CD4-positive, alpha-beta T cell (primary cell): Measurements from ENCODE around the gene APBB1. TPM values are rescaled to one million over a fixed set of nuclear protein-coding genes. Genes with fewer than 3 reads are reported as not detected.

ENCODE experiments used
- ATAC-seq: fragments of 200-7000 bp; cut with Tn5 transposase; one replicate; pipeline ENCODE4 v1.10.0; 2022; ENCODE audit warnings: mild to moderate bottlenecking; ENCODE audit not compliant: poor library complexity
- CTCF ChIA-PET: fragments of 350-600 bp; sonication (Branson Sonifier 250); formaldehyde crosslinking; loops from one replicate; lab custom pipeline; 2021; ENCODE audit warnings: antibody characterized with exemption, inconsistent platforms; lab: Charles Lee
- POLR2A ChIA-PET: fragments of 350-600 bp; sonication (Branson Sonifier 250); formaldehyde crosslinking; loops from one replicate; lab custom pipeline; 2021; ENCODE audit warnings: antibody characterized with exemption, inconsistent platforms; lab: Charles Lee
- DNase-seq, 14 experiments: peaks; one replicate each; pipeline ENCODE4 v3.0.0-alpha.2; 2013 to 2020; ENCODE audit warnings: mixed read lengths in 2 of 14
- H3K27ac ChIP-seq, 2 donors: one replicate each; pipeline versions ENCODE4 v1.5.1 to v1.7.0; 2013; ENCODE audit warnings: low read length in 2 of 2, low read depth in 1 of 2, mild to moderate bottlenecking in 1 of 2
- H3K27me3 ChIP-seq, 2 experiments: 1 replicate in 1 of 2; 2 replicates in 1 of 2; pipeline versions ENCODE4 v1.6.1 to v1.7.0; 2013; ENCODE audit warnings: low read length in 2 of 2, control low read depth in 1 of 2, mild to moderate bottlenecking in 1 of 2, moderate library complexity in 1 of 2; ENCODE audit not compliant: insufficient read depth in 2 of 2, control insufficient read depth in 1 of 2
- H3K36me3 ChIP-seq: one replicate; pipeline ENCODE4 v1.6.1; 2013; ENCODE audit warnings: low read length, control low read depth; ENCODE audit not compliant: insufficient read depth
- H3K4me1 ChIP-seq: one replicate; pipeline ENCODE4 v1.6.1; 2013; ENCODE audit warnings: low read length, control low read depth; ENCODE audit not compliant: insufficient read depth
- H3K4me3 ChIP-seq: one replicate; pipeline ENCODE4 v1.5.1; 2013; ENCODE audit warnings: mild to moderate bottlenecking, low read length, moderate library complexity
- H3K9me3 ChIP-seq, 2 experiments: 1 replicate in 1 of 2; 2 replicates in 1 of 2; pipeline versions ENCODE4 v1.6.1 to v1.7.0; 2013; ENCODE audit warnings: low read length in 2 of 2, mild to moderate bottlenecking in 2 of 2, control low read depth in 1 of 2, moderate library complexity in 1 of 2; ENCODE audit not compliant: control insufficient read depth in 1 of 2, insufficient read depth in 1 of 2
- H3K27ac Mint-ChIP-seq: one replicate; pipeline ENCODE4 v1.8.0; 2020; ENCODE audit warnings: mixed read lengths
- H3K27me3 Mint-ChIP-seq: one replicate; pipeline ENCODE4 v1.8.0; 2021; ENCODE audit warnings: mixed read lengths
- H3K36me3 Mint-ChIP-seq: one replicate; pipeline ENCODE4 v1.8.0; 2021; ENCODE audit warnings: low read depth, mixed read lengths
- H3K4me1 Mint-ChIP-seq: one replicate; pipeline ENCODE4 v1.8.0; 2021; ENCODE audit warnings: low read depth, mixed read lengths
- H3K4me3 Mint-ChIP-seq: one replicate; pipeline ENCODE4 v1.8.0; 2020; ENCODE audit warnings: mild to moderate bottlenecking, mixed read lengths
- H3K9me3 Mint-ChIP-seq: one replicate; pipeline ENCODE4 v1.8.0; 2020; ENCODE audit warnings: mixed read lengths
- CTCF ChIP-seq: fragments of 200-600 bp; IDR thresholded peaks from one replicate; pipeline ENCODE4 v1.8.0; 2022; ENCODE audit warnings: antibody characterized with exemption, mild to moderate bottlenecking
- intact Hi-C, 2 experiments: fragments of 100-400 bp; cut with DNase I in 1 of 2; cut with micrococcal nuclease in 1 of 2; formaldehyde crosslinking; loops; one replicate each; pipeline versions ENCODE4 v1.15.1 to v1.9.0; 2023 to 2025; cut with DNase I, micrococcal nuclease
- total RNA-seq, 174 experiments: library from RNA in 2 of 174; stranded (reverse) in 2 of 174; gene quantifications; one replicate each; pipeline ENCODE4 v1.2.3 and lab custom pipeline; 2021 to 2026

APBB1 gene
- total RNA-seq, 2 experiments from 2014 or later = 182 to 184 TPM

GRCh38 chr11:6403539-6403938 is 15.4 kb downstream of the APBB1 start:
- H3K27ac Mint-ChIP-seq = peak overlapping the region; percentile 97
- H3K27ac ChIP-seq = peak overlapping the region; percentile 75 to 91
- H3K4me1 ChIP-seq = peaks cover 87% of the 10 kb centered on the region
- POLR2A ChIA-PET = interaction anchor here (1.0 to 8.6 kb wide), 17 partner anchors 9 to 280 kb away, joined by 3 to 253 read pairs (median 8); partner anchors contain the start of genes APBB1, ARFIP2, FHIP1B and MRPL17
- CTCF ChIA-PET = interaction anchor here (1.2 to 4.8 kb wide), 6 partner anchors 10 to 83 kb away, joined by 3 to 26 read pairs (median 8); partner anchors contain the start of gene APBB1
- peaks cover 25% of the 10 kb centered on the region for H3K36me3 ChIP-seq
- intact Hi-C loops = loop anchor here in 1 of 2 experiments (1.0 kb wide), 1 partner anchor 15 kb away; no protein-coding TSS in a partner anchor
- H3K4me3 Mint-ChIP-seq = peak overlapping the region; percentile 84
- H3K9me3 ChIP-seq = no peaks in the 10 kb centered on the region
- H3K4me3 ChIP-seq = peak overlapping the region; percentile 31
- TF ChIP-seq CTCF = no peak
- H3K27me3 ChIP-seq = no peaks in the 10 kb centered on the region
- no peaks in the 10 kb centered on the region for H3K27me3 Mint-ChIP-seq
- H3K4me1 Mint-ChIP-seq = peaks cover 93% of the 10 kb centered on the region
- ATAC-seq (no peak), DNase-seq (peak in 1 of 14 experiments; percentile 7)
- peaks cover 73% of the 10 kb centered on the region for H3K36me3 Mint-ChIP-seq
- H3K9me3 Mint-ChIP-seq = no peaks in the 10 kb centered on the region

- Histone ChIP-seq H3K4me1 (peaks cover 83% of the 10 kb centered on the region), H3K27ac (peak overlapping the region; percentile 75 to 91), H3K9me3 (no peaks in the 10 kb centered on the region), H3K27me3 (no peaks in the 10 kb centered on the region), H3K36me3 (peaks cover 34% of the 10 kb centered on the region), H3K4me3 (peak overlapping the region; percentile 31)
- Mint-ChIP-seq H3K27ac (peak overlapping the region; percentile 97), H3K27me3 (no peaks in the 10 kb centered on the region), H3K4me3 (peak overlapping the region; percentile 84), H3K9me3 (no peaks in the 10 kb centered on the region), H3K36me3 (peaks cover 76% of the 10 kb centered on the region), H3K4me1 (peaks cover 96% of the 10 kb centered on the region)
- ChIA-PET POLR2A (interaction anchor here (0.7 to 8.6 kb wide), 25 partner anchors 10 to 343 kb away, joined by 3 to 253 read pairs (median 7); partner anchors contain the start of genes APBB1, ARFIP2, FHIP1B and HPX), CTCF (interaction anchor here (0.5 to 4.8 kb wide), 9 partner anchors 11 to 281 kb away, joined by 3 to 26 read pairs (median 7); partner anchors contain the start of genes APBB1, MRPL17 and SMPD1)
- no peak for TF ChIP-seq CTCF
- DNase-seq (peak; percentile 43 to 95 (median 72)), ATAC-seq (peak; percentile 78)
- intact Hi-C loops = loop anchor here (1.0 kb wide), 5 partner anchors 9 to 41 kb away; partner anchors contain the start of genes APBB1 (in 1 of the 2) and SMPD1 (in 1 of the 2)
Measured at GRCh38 chr11:6402561-6402981, 16.3 kb downstream of the APBB1 start.

- Histone ChIP-seq H3K9me3 (no peaks in the 10 kb centered on the region), H3K4me3 (peak overlapping the region; percentile 31), H3K27ac (peak overlapping the region; percentile 75 to 91), H3K36me3 (peaks cover 38% of the 10 kb centered on the region), H3K27me3 (no peaks in the 10 kb centered on the region), H3K4me1 (peaks cover 84% of the 10 kb centered on the region)
- H3K36me3 Mint-ChIP-seq = peaks cover 78% of the 10 kb centered on the region
- H3K27me3 Mint-ChIP-seq = no peaks in the 10 kb centered on the region
- peaks cover 92% of the 10 kb centered on the region for H3K4me1 Mint-ChIP-seq
- no peak for TF ChIP-seq CTCF
- ChIA-PET CTCF (interaction anchor here (0.7 to 4.8 kb wide), 8 partner anchors 12 to 281 kb away, joined by 3 to 26 read pairs (median 8); partner anchors contain the start of genes APBB1, MRPL17 and SMPD1), POLR2A (interaction anchor here (0.9 to 8.6 kb wide), 17 partner anchors 11 to 343 kb away, joined by 3 to 253 read pairs (median 9); partner anchors contain the start of genes APBB1, ARFIP2, FHIP1B and HPX)
- peak overlapping the region; percentile 97 for H3K27ac Mint-ChIP-seq
- DNase-seq = peak in 4 of 14 experiments; percentile 40 to 51 (median 48)
- peak; percentile 17 for ATAC-seq
- peak overlapping the region; percentile 84 for H3K4me3 Mint-ChIP-seq
- intact Hi-C loops = loop anchor here (1.0 kb wide), 5 partner anchors 9 to 41 kb away; partner anchors contain the start of genes APBB1 (in 1 of the 2) and SMPD1 (in 1 of the 2)
- no peaks in the 10 kb centered on the region for H3K9me3 Mint-ChIP-seq
Measured at GRCh38 chr11:6402061-6402470, 16.8 kb downstream of the APBB1 start.
